Gastrocnemius medialis (tissue), 4 donors: ENCODE measurements around the gene PCSK6.

Source experiments
- POLR2A ChIP-seq, 2 donors: fragments of 450-650 bp; IDR thresholded peaks; one replicate each; pipeline ENCODE4 v1.6.1; 2017; ENCODE audit warnings: antibody characterized with exemption in 2 of 2, mild to moderate bottlenecking in 2 of 2, moderate library complexity in 2 of 2
- TF ChIP-seq, protein P1 (sequence below), 5 experiments: fragments of 450-650 bp in 3 of 5; fragments of 200-600 bp in 2 of 5; sonication (generic) in 2 of 5; IDR thresholded peaks in 4 of 5; conservative IDR thresholded peaks in 1 of 5; 1 replicate in 4 of 5; 2 replicates in 1 of 5; pipeline ENCODE4 v1.5.1; 2016 to 2019; ENCODE audit warnings: antibody characterized with exemption in 5 of 5, mild to moderate bottlenecking in 3 of 5, moderate library complexity in 3 of 5

DNA sequence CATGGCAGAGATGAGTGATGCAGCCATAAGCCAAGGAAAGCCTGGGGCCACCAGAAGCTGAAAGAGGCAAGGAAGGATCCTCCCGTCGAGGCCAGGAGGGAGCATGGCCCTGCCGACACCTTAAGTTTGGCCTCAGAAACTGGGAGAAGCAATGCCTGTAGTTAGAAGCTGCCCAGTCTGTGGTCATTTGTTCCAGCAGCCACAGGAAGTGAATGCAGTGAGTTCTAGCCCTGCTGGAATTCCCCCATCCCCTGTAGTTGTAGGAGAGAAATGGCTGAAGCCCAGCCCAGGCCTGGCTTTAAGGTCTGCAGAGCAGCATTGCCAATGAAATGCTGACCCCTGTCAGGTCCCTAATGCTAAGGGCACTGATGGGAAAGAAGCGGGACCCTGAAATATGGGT is 225.5 kb downstream of the PCSK6 start:
- TF ChIP-seq POLR2A (IDR thresholded peaks at IDR 0.05) = no peak
- TF ChIP-seq, protein P1, sequence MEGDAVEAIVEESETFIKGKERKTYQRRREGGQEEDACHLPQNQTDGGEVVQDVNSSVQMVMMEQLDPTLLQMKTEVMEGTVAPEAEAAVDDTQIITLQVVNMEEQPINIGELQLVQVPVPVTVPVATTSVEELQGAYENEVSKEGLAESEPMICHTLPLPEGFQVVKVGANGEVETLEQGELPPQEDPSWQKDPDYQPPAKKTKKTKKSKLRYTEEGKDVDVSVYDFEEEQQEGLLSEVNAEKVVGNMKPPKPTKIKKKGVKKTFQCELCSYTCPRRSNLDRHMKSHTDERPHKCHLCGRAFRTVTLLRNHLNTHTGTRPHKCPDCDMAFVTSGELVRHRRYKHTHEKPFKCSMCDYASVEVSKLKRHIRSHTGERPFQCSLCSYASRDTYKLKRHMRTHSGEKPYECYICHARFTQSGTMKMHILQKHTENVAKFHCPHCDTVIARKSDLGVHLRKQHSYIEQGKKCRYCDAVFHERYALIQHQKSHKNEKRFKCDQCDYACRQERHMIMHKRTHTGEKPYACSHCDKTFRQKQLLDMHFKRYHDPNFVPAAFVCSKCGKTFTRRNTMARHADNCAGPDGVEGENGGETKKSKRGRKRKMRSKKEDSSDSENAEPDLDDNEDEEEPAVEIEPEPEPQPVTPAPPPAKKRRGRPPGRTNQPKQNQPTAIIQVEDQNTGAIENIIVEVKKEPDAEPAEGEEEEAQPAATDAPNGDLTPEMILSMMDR (IDR thresholded peaks at IDR 0.05 in 4 of 5, conservative IDR thresholded peaks at IDR 0.05 in 1 of 5) = no peak
